Spleen (tissue), 7 donors: ENCODE results near the gene RPS17.

Experiments
- POLR2A ChIP-seq, 3 donors: fragments of 450-650 bp; IDR thresholded peaks; one replicate each; pipeline ENCODE4 v1.5.1; 2017; ENCODE audit warnings: antibody characterized with exemption in 3 of 3, mild to moderate bottlenecking in 1 of 3
- TF ChIP-seq, protein P1 (sequence below), 11 experiments: fragments of 200-600 bp in 7 of 11; fragments of 450-650 bp in 4 of 11; sonication (generic) in 4 of 11; IDR thresholded peaks in 8 of 11; conservative IDR thresholded peaks in 3 of 11; 1 replicate in 7 of 11; 2 replicates in 4 of 11; pipeline versions ENCODE4 v1.4.0 to v1.8.0; 2016 to 2021; ENCODE audit warnings: antibody characterized with exemption in 11 of 11, inconsistent platforms in 4 of 11, mild to moderate bottlenecking in 1 of 11
- donor health status: DM: no; HTN: no; CAD: no; lungs with moderate emphysema.
- donor health status: DM: no; HTN: no; CAD: no.
- donor health status: DM: no; HTN: no; CAD: no.

DNA sequence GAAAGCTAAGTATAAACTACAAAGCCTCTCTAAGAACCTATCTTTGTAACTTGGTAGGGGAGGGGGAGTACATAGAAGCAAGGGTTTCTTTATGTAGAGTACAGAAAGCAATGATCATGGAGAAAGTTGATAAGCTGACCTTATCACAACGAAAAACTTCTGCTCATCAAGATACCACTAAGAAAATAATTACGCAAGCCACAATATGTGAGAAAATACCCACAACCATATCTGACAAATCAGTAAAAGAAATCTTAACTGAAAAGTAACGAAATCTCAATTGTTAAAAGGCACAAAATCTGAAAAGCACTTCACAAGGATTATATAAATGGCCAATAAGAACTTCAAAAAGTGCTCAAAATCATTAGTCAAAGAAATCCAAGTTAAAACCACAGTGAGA lies 35.1 kb upstream of the RPS17 start:
- TF ChIP-seq, protein P1, sequence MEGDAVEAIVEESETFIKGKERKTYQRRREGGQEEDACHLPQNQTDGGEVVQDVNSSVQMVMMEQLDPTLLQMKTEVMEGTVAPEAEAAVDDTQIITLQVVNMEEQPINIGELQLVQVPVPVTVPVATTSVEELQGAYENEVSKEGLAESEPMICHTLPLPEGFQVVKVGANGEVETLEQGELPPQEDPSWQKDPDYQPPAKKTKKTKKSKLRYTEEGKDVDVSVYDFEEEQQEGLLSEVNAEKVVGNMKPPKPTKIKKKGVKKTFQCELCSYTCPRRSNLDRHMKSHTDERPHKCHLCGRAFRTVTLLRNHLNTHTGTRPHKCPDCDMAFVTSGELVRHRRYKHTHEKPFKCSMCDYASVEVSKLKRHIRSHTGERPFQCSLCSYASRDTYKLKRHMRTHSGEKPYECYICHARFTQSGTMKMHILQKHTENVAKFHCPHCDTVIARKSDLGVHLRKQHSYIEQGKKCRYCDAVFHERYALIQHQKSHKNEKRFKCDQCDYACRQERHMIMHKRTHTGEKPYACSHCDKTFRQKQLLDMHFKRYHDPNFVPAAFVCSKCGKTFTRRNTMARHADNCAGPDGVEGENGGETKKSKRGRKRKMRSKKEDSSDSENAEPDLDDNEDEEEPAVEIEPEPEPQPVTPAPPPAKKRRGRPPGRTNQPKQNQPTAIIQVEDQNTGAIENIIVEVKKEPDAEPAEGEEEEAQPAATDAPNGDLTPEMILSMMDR (IDR thresholded peaks at IDR 0.05 in 8 of 11, conservative IDR thresholded peaks at IDR 0.05 in 3 of 11) = no peak
- TF ChIP-seq POLR2A (IDR thresholded peaks at IDR 0.05) = no peak
